ENCODE data around the gene ACSS1. TPM values are rescaled to one million over a fixed set of nuclear protein-coding genes. Genes with fewer than 3 reads are reported as not detected.

ACSS1 gene
- total and polyA plus RNA-seq, 2 of the 8 experiments (the other 6 are each of a cell fraction or from before 2014, with no cell fraction given): 2.6 to 3.4 TPM

GRCh38 chr20:25089096-25089495 lies 31.2 kb upstream of the ACSS1 start:
- Histone ChIP-seq H3K23ac (ENCODE audit: insufficient read length) (no peak overlapping the region), H3K79me2 (ENCODE audit: control insufficient read depth in 1 of 2, insufficient read depth in 2 of 2, low read length in 2 of 2) (no peaks in the 10 kb centered on the region), H3K4ac (replicated peaks; ENCODE audit: insufficient read length, low read depth, low read length) (no peak overlapping the region), H4K91ac (replicated peaks; ENCODE audit: insufficient read length, low read length) (no peak overlapping the region), H3K9ac (replicated peaks in 1 of 4; ENCODE audit: extremely low read depth in 1 of 4, low read depth in 3 of 4, low read length in 3 of 4) (no peak overlapping the region), H4K8ac (ENCODE audit: extremely low read depth, insufficient read depth, low read length) (no peak overlapping the region), H2BK5ac (ENCODE audit: low read depth, low read length) (no peak overlapping the region), H2BK15ac (ENCODE audit: low read length) (no peak overlapping the region), H4K20me1 (replicated peaks in 1 of 2; ENCODE audit: control insufficient read depth in 1 of 2, insufficient read depth in 2 of 2, low read length in 2 of 2) (peaks cover under 1 to 3% of the 10 kb centered on the region in 2 experiments), H3K27me3 (replicated peaks in 1 of 4; ENCODE audit: control insufficient read depth in 3 of 4, extremely low read depth in 1 of 4, insufficient read depth in 3 of 4, low read length in 3 of 4) (peaks cover 23 to 43% (median 33%) of the 10 kb centered on the region in 4 experiments), H2BK120ac (replicated peaks; ENCODE audit: low read depth, low read length) (no peak overlapping the region), H3K9me3 (ENCODE audit: insufficient read depth in 2 of 2, low read depth in 1 of 2, low read length in 1 of 2) (no peaks in the 10 kb centered on the region), H3K79me1 (ENCODE audit: low read depth, low read length) (no peaks in the 10 kb centered on the region), H2AFZ (ENCODE audit: low read length) (no peak overlapping the region), H3K4me3 (ENCODE audit: extremely low read depth in 1 of 4, insufficient read depth in 2 of 4, low read depth in 3 of 4, low read length in 4 of 4) (no peak overlapping the region), H2BK12ac (ENCODE audit: low read depth, low read length) (no peak overlapping the region), H3K4me2 (ENCODE audit: insufficient read depth in 1 of 2, low read depth in 2 of 2, low read length in 2 of 2) (no peak overlapping the region), H4K5ac (ENCODE audit: insufficient read length, low read depth, low read length) (no peak overlapping the region), H3K36me3 (ENCODE audit: control insufficient read depth in 2 of 4, insufficient read depth in 4 of 4, low read length in 3 of 4) (no peaks in the 10 kb centered on the region), H3K27ac (ENCODE audit: low read depth, low read length) (no peak overlapping the region), H2BK20ac (ENCODE audit: low read length) (no peak overlapping the region), H3K23me2 (ENCODE audit: low read depth, low read length) (peaks cover 2% of the 10 kb centered on the region; the same call in 1 of the 2 replicates), H3K56ac (replicated peaks; ENCODE audit: insufficient read length, low read depth, low read length) (no peak overlapping the region), H3K4me1 (replicated peaks in 1 of 4; ENCODE audit: control insufficient read depth in 3 of 4, insufficient read depth in 4 of 4, low read length in 3 of 4) (peaks cover 0 to 5% (median 2%) of the 10 kb centered on the region in 4 experiments; a peak in 5 of 7 replicates), H2AK5ac (ENCODE audit: low read depth, low read length) (no peak overlapping the region), H3K14ac (ENCODE audit: insufficient read length) (no peak overlapping the region), H3K18ac (ENCODE audit: extremely low read depth, low read length) (no peak overlapping the region)
- DNase-seq (ENCODE audit: low read depth in 1 of 2, low spot score in 2 of 2) (no peak), FAIRE-seq (no peak)
- CTCF ChIA-PET (ENCODE audit: partially characterized antibody): no interaction called here
- POLR2A ChIA-PET (ENCODE audit: partially characterized antibody): no interaction called here
- TF ChIP-seq BCL11A (IDR thresholded peaks at IDR 0.05; ENCODE audit: low read depth in 2 of 2, low read length in 2 of 2) (no peak), RBBP5 (IDR thresholded peaks at IDR 0.05; ENCODE audit: borderline replicate concordance, low read depth, low read length) (no peak), SP1 (IDR thresholded peaks at IDR 0.05; ENCODE audit: low read depth, low read length) (no peak), SIN3A (conservative IDR thresholded peaks at IDR 0.05 in 1 of 2, IDR thresholded peaks at IDR 0.05 in 1 of 2; ENCODE audit: low read depth in 1 of 2, low read length in 2 of 2) (no peak), SRF (IDR thresholded peaks at IDR 0.05; ENCODE audit: low read depth, low read length) (no peak), EZH2 (IDR thresholded peaks at IDR 0.05; ENCODE audit: low read depth, low read length, severe bottlenecking) (no peak), GTF2F1 (IDR thresholded peaks at IDR 0.05; ENCODE audit: borderline replicate concordance, low read depth, low read length) (no peak), NRF1 (IDR thresholded peaks at IDR 0.05; ENCODE audit: low read depth, low read length) (no peak), HDAC2 (IDR thresholded peaks at IDR 0.05; ENCODE audit: borderline replicate concordance in 1 of 2, low read depth in 2 of 2, low read length in 2 of 2) (no peak), HDAC6 (IDR thresholded peaks at IDR 0.05; ENCODE audit: low read depth, low read length) (no peak), TBP (IDR thresholded peaks at IDR 0.05; ENCODE audit: low read depth, low read length) (no peak), ZNF274 (IDR thresholded peaks at IDR 0.05; ENCODE audit: borderline replicate concordance, extremely low read depth, low read length) (no peak), SP2 (IDR thresholded peaks at IDR 0.05; ENCODE audit: low read length) (no peak), EP300 (IDR thresholded peaks at IDR 0.05; ENCODE audit: borderline replicate concordance in 1 of 2, low read depth in 2 of 2, low read length in 2 of 2) (no peak), JUN (IDR thresholded peaks at IDR 0.05; ENCODE audit: low read depth, low read length) (no peak), POU5F1 (IDR thresholded peaks at IDR 0.05; ENCODE audit: low read depth, low read length) (no peak)
